Fibroblast of lung (primary cell): ENCODE results near the gene ATP1B1. TPM values are rescaled to one million over a fixed set of nuclear protein-coding genes. Genes with fewer than 3 reads are reported as not detected.

Source experiments
- DNase-seq, 2 donors: peaks; one replicate each; pipeline versions ENCODE4 v3.0.0 to v3.0.0-alpha.2; 2010; ENCODE audit warnings: low read depth in 2 of 2
- H2AFZ ChIP-seq: 2 replicates; pipeline ENCODE4 v1.5.1; 2012; ENCODE audit warnings: low read length, control low read depth, inconsistent platforms
- H3K27ac ChIP-seq: 2 replicates; pipeline ENCODE4 v1.5.1; 2011; ENCODE audit warnings: low read length, control low read depth; ENCODE audit not compliant: insufficient read depth
- H3K27me3 ChIP-seq: 2 replicates; pipeline ENCODE4 v1.5.1; 2011; ENCODE audit warnings: mild to moderate bottlenecking, low read length; ENCODE audit not compliant: control insufficient read depth, insufficient read depth
- H3K36me3 ChIP-seq: 2 replicates; pipeline ENCODE4 v1.5.1; 2011; ENCODE audit warnings: low read length; ENCODE audit not compliant: control insufficient read depth, insufficient read depth
- H3K4me1 ChIP-seq: 2 replicates; pipeline ENCODE4 v1.5.1; 2011; ENCODE audit warnings: low read length; ENCODE audit not compliant: control insufficient read depth, insufficient read depth; ENCODE audit errors: extremely low read depth
- H3K4me2 ChIP-seq: 2 replicates; pipeline ENCODE4 v1.5.1; 2011; ENCODE audit warnings: low read length, control low read depth; ENCODE audit not compliant: insufficient read depth; ENCODE audit errors: extremely low read depth
- H3K4me3 ChIP-seq, 4 experiments: fragments of 200-600 bp in 1 of 4; sonication (generic) in 1 of 4; replicated peaks in 1 of 4; 2 replicates each; pipeline ENCODE4 v1.5.1; 2011 to 2016; ENCODE audit warnings: low read length in 4 of 4, low read depth in 3 of 4, mild to moderate bottlenecking in 3 of 4, control low read depth in 2 of 4, inconsistent platforms in 1 of 4, mixed read lengths in 1 of 4; ENCODE audit not compliant: insufficient read depth in 1 of 4; ENCODE audit errors: control extremely low read depth in 1 of 4
- H3K79me2 ChIP-seq: 2 replicates; pipeline ENCODE4 v1.5.1; 2012; ENCODE audit warnings: mild to moderate bottlenecking, low read length, inconsistent platforms; ENCODE audit not compliant: control insufficient read depth, insufficient read depth
- H3K9ac ChIP-seq: 2 replicates; pipeline ENCODE4 v1.5.1; 2011; ENCODE audit warnings: mild to moderate bottlenecking, low read length, control low read depth; ENCODE audit not compliant: insufficient read depth
- H3K9me3 ChIP-seq: 2 replicates; pipeline ENCODE4 v1.5.1; 2012; ENCODE audit warnings: low read depth, low read length; ENCODE audit not compliant: control insufficient read depth, insufficient read depth
- H4K20me1 ChIP-seq: 2 replicates; pipeline ENCODE4 v1.5.1; 2011; ENCODE audit warnings: low read length; ENCODE audit not compliant: control insufficient read depth, insufficient read depth; ENCODE audit errors: extremely low read depth
- CTCF ChIP-seq, 2 donors: IDR thresholded peaks in 1 of 2; conservative IDR thresholded peaks in 1 of 2; 1 replicate in 1 of 2; 2 replicates in 1 of 2; pipeline ENCODE4 v1.5.1; 2011 to 2012; ENCODE audit warnings: low read length in 2 of 2, control low read depth in 1 of 2, inconsistent platforms in 1 of 2, low read depth in 1 of 2, mild to moderate bottlenecking in 1 of 2
- EZH2 ChIP-seq: IDR thresholded peaks from 2 replicates; pipeline ENCODE4 v1.5.1; 2012; ENCODE audit warnings: low read length, control low read depth, mild to moderate bottlenecking; ENCODE audit errors: missing control alignments
- polyA plus RNA-seq, 2 donors: library from polyadenylated mRNA; depleted of rRNA in 1 of 2; stranded (reverse) in 1 of 2; unstranded in 1 of 2; fragments of >200 nt; gene quantifications; 2 replicates each; pipeline ENCODE4 v1.2.1, GENCODE V29; 2011 to 2012; ENCODE audit warnings: missing spikeins in 1 of 2
- total RNA-seq: library from RNA; depleted of rRNA; stranded (reverse); fragments of >200 nt; gene quantifications from 2 replicates; pipeline ENCODE4 v1.2.1, GENCODE V29; 2014

ATP1B1 gene
- total and polyA plus RNA-seq, 2 donors (not counting 1 experiment from before 2014, with no cell fraction given), result 21.1 to 37.9 TPM

- Histone ChIP-seq H2AFZ (peak overlapping the region; percentile 81), H3K9me3 (no peaks in the 10 kb centered on the region), H3K4me3 (peak overlapping the region; percentile 86 to 91 (median 90)), H3K9ac (peak overlapping the region; percentile 90), H3K79me2 (peaks cover 55% of the 10 kb centered on the region), H3K36me3 (no peaks in the 10 kb centered on the region), H3K4me1 (peaks cover 24% of the 10 kb centered on the region), H3K4me2 (peak overlapping the region; percentile 97), H4K20me1 (no peaks in the 10 kb centered on the region), H3K27ac (peak overlapping the region; percentile 94), H3K27me3 (no peaks in the 10 kb centered on the region)
- TF ChIP-seq EZH2 (no peak), CTCF (conservative IDR thresholded peaks at IDR 0.05 in 1 of 2, IDR thresholded peaks at IDR 0.05 in 1 of 2; ENCODE audit: low read depth in 1 of 2, low read length in 2 of 2) (no peak)
- DNase-seq, result peak; percentile 43 to 74
These were observed 1.2 kb downstream of the ATP1B1 start for GRCh38 chr1:169107603-169108208.

- peak overlapping the region; percentile 94 for H3K27ac ChIP-seq
These were observed 1.7 kb downstream of the ATP1B1 start for GRCh38 chr1:169108223-169108622.

More at GRCh38 chr1:169108223-169108622, 1.7 kb downstream of the ATP1B1 start:
- H3K27me3 ChIP-seq, result no peaks in the 10 kb centered on the region
- peaks cover 55% of the 10 kb centered on the region for H3K79me2 ChIP-seq
- H4K20me1 ChIP-seq, result no peaks in the 10 kb centered on the region
- peak overlapping the region; percentile 52 for H3K9ac ChIP-seq
- DNase-seq, result no peak
- H3K4me2 ChIP-seq, result peak overlapping the region; percentile 97
- no peaks in the 10 kb centered on the region for H3K9me3 ChIP-seq
- no peak overlapping the region for H2AFZ ChIP-seq
- TF ChIP-seq EZH2 (no peak), CTCF (conservative IDR thresholded peaks at IDR 0.05 in 1 of 2, IDR thresholded peaks at IDR 0.05 in 1 of 2; ENCODE audit: low read depth in 1 of 2, low read length in 2 of 2) (no peak)
- peak overlapping the region; percentile 86 to 91 (median 90) for H3K4me3 ChIP-seq
- peaks cover 24% of the 10 kb centered on the region for H3K4me1 ChIP-seq
- no peaks in the 10 kb centered on the region for H3K36me3 ChIP-seq
